ENCODE measurements around the gene AIG1.

GRCh38 chr6:143339223-143339622, 278.5 kb downstream of the AIG1 start:
- TF ChIP-seq CTCF (conservative IDR thresholded peaks at IDR 0.05; ENCODE audit: low read depth, low read length) (no peak), EZH2 (IDR thresholded peaks at IDR 0.05; ENCODE audit: borderline replicate concordance, low read depth, low read length, poor library complexity, severe bottlenecking) (no peak)

Measured in A673 (cell line).